Placental pericyte (primary cell): Measurements from ENCODE around the gene PARD6B. TPM values are rescaled to one million over a fixed set of nuclear protein-coding genes. Genes with fewer than 3 reads are reported as not detected.

ENCODE experiments used
- total RNA-seq: library from RNA; depleted of rRNA; stranded (reverse); fragments of >200 nt; gene quantifications from 2 replicates; pipeline ENCODE4 v1.2.3, GENCODE V29; 2012

The PARD6B gene
- total RNA-seq, result 3.4 and 9.6 TPM in 2 replicates

DNA sequence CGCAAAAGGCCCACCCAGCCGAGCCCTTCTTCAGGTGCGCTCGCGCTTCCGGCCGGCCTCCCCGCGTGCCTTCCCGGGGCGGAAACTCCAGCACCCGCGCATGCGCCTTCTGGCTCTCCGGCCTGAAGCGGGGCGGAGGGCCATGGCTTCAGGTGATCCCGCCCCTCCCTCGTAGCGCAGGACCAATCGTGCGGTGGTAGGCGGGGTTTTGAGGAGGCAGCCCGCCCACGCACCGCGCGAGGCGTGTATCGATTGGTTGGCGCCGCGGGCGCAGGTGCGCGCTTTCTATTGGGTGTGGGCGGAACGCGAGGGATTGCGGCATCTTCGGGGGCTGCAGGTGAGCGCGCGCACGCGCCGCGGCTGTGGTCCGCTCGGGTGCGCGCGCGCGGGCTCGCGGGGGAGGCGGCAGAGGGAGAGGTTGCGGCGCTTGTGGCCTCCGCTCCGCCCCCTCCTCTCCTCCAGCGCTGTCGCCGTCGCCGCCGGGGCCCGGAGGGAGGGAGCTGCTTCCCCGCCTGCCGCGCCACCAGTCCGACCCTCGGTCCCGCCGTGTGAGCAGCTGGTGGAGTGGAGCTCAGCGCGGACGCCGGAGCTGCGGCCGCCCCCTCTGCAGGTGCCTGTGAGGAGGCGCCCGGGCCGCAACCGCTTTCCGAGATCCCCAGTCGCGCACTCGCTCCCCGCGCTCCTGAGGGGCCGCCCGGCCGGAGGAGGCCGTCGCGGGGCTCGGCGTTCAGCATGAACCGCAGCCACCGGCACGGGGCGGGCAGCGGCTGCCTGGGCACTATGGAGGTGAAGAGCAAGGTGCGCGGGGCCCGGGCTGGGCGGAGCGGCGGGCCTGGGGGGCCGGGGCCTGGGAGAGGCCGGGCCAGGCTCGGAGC, at the start of gene PARD6B:
PARD6B (plus strand) TSS at position 526 of the 875 bp plus-strand sequence; CDS start at position 733, 207 bp downstream.

DNA sequence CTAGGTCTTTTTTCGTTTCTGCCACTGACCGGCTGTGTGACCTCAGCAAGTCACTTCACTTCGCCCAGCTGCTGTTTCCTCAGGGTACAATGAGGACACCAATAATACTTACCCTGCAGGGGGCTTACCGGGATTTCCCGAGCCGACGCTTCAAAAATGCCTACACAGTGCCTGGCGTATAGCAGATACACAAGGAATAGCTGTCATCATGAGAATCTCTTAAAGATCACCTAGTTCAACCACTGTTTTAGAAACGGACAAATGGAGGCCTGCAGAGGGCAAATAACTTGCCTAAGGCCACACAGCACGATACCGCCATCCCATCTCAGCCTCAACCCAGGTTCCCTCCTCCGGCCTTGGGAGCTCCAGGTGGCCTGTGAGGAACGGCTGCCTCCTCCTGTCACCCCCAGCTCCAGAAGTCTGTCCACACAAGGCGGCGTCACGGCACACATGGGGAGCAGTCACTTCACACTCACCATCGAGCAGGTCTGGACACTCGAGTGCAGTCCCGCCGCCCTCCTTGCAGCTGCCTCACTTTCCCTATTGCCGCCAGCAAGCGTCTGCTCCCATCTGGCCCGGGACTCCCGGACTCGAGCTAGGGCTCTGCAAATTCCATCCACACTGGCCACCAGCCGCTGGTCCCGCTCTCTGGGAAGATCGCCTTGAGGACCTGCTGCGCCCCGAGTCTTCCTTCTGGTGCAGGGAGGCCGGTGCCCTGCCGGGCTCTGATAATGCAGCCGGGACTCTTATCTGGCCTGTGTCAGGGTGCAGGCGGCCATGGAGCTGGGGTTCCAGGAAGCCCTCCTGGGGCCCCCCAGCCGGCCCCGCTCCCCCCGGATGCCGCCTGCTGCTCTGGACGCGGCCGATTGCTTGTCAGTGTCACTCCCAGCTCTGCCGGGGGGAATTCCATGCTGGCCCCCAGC, 40.5 kb upstream of the PARD6B start, which contains the start of gene RIPOR3:
RIPOR3 (minus strand) TSS at position 893 of the 923 bp plus-strand sequence; CDS start at position 479, 414 bp downstream.

DNA sequence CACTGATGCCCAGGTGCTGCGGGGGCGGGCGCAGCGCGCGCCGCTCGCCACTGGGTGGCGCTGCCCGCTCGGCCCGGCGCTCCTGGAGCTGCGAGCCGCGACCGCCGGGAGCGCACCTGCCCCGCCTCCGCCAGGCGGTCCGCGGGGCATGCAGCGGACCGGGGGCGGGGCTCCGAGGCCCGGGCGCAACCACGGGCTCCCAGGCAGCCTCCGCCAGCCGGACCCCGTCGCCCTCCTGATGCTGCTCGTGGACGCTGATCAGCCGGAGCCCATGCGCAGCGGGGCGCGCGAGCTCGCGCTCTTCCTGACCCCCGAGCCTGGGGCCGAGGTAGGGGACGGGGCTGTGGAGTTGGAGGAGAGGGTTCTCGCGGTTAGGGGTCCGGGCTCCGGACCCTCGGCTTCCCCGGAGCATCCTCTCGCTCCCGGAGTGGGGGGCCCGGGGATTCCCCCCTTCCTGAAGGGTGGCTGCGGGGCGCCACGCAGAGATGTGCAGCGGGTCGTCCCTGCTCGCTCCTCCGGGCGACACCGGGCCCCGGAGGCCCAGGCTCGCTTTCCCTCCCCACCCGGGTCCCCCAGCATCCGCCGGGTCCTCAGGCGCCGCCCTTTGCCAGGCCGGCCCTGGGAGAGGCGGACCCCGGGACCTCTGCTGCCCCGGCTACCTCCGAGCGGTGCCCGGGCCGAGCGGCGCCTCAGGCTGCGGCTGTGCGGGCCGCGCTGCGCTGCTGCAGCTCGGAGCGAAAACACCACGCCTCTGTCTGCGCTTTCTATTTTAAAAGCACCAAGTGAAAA, 63.7 kb downstream of the PARD6B start, which contains the start of gene BCAS4:
BCAS4 (plus strand) TSS at position 216 of the 789 bp plus-strand sequence; CDS start at position 239, 23 bp downstream.

Other genes starting within 250 kb of the PARD6B start
- 30.4 and 52.3 TPM in 2 replicates for gene PTPN1, start 221.2 kb upstream of the PARD6B start, total RNA-seq
- gene RIPOR3, start 40.0 kb upstream of the PARD6B start, total RNA-seq, result 33.3 and 40.7 TPM in 2 replicates
- 7.0 and 17.5 TPM in 2 replicates for gene BCAS4, start 63.5 kb downstream of the PARD6B start, total RNA-seq
- 23.8 and 27.6 TPM in 2 replicates for gene ADNP, start 199.9 kb downstream of the PARD6B start, total RNA-seq
- gene DPM1, start 227.0 kb downstream of the PARD6B start, total RNA-seq, result 65.6 and 73.3 TPM in 2 replicates
- 9.4 and 13.0 TPM in 2 replicates for gene MOCS3, start 227.2 kb downstream of the PARD6B start, total RNA-seq